ENCODE measurements around the gene PHF3. TPM values are rescaled to one million over a fixed set of nuclear protein-coding genes. Genes with fewer than 3 reads are reported as not detected.

PHF3 gene
- total and polyA plus RNA-seq, 2 experiments from 2014 or later = 37.1 to 77.3 TPM

DNA sequence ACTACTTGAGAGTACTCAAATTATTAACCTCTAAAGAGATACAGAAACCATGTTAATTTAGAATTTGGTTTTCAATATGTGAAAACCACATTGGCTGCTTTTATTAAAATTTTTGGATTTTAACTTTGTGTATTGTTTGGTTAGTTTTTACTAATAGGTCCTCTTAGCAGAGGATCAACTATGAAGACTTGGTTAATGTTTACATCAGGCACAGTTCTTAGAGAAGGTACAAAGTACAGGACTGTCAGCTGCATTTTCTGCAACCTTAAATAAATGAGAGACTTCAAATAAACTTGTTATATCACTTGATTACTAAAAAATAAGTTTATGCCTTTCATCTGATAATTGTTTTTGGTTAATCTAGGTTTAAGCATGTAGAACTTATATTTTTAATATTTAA lies 89.1 kb downstream of the PHF3 start:
- no peak overlapping the region for H3K4me3 Mint-ChIP-seq
- H3K4me1 Mint-ChIP-seq = no peaks in the 10 kb centered on the region
- no peak overlapping the region for H3K27ac Mint-ChIP-seq
- Histone ChIP-seq H3K4me2 (no peak overlapping the region), H3K36me3 (ENCODE audit: insufficient read depth) (no peaks in the 10 kb centered on the region), H3K27ac (ENCODE audit: low read depth) (no peak overlapping the region), H3K27me3 (ENCODE audit: insufficient read depth) (no peaks in the 10 kb centered on the region), H3K9me2 (ENCODE audit: insufficient read depth) (no peaks in the 10 kb centered on the region), H3K4me3 (no peak overlapping the region), H3F3A (replicated peaks; ENCODE audit: low read depth) (no peaks in the 10 kb centered on the region), H3K79me2 (replicated peaks; ENCODE audit: insufficient read depth) (no peaks in the 10 kb centered on the region), H2AFZ (no peak overlapping the region), H4K20me1 (replicated peaks; ENCODE audit: insufficient read depth) (no peaks in the 10 kb centered on the region), H3K4me1 (ENCODE audit: insufficient read depth) (no peaks in the 10 kb centered on the region)
- DNase-seq (ENCODE audit: low spot score) (no peak), ATAC-seq (no peak)
- H3K36me3 Mint-ChIP-seq (ENCODE audit: low read depth) = no peaks in the 10 kb centered on the region
- no peaks in the 10 kb centered on the region for H3K9me3 Mint-ChIP-seq
- no peaks in the 10 kb centered on the region for H3K27me3 Mint-ChIP-seq (ENCODE audit: insufficient read depth, low read depth, poor library complexity)
- TF ChIP-seq NANOG (IDR thresholded peaks at IDR 0.05; ENCODE audit: borderline replicate concordance) = no peak
- TF ChIP-seq STAT1 (IDR thresholded peaks at IDR 0.05; ENCODE audit: unreplicated experiment) = no peak
- TF ChIP-seq EZH2 (IDR thresholded peaks at IDR 0.05; ENCODE audit: low read depth, unreplicated experiment) = no peak
- no peak for TF ChIP-seq JUNB (IDR thresholded peaks at IDR 0.05; ENCODE audit: unreplicated experiment)
- TF ChIP-seq ZNF331 (CRISPR knock-in tag; IDR thresholded peaks at IDR 0.05; ENCODE audit: low read depth) = no peak
- no peak for TF ChIP-seq CREB1 (CRISPR knock-in tag; IDR thresholded peaks at IDR 0.05; ENCODE audit: low read depth)
- TF ChIP-seq POLR2AphosphoS5 (IDR thresholded peaks at IDR 0.05; ENCODE audit: low read depth) = no peak

DNA sequence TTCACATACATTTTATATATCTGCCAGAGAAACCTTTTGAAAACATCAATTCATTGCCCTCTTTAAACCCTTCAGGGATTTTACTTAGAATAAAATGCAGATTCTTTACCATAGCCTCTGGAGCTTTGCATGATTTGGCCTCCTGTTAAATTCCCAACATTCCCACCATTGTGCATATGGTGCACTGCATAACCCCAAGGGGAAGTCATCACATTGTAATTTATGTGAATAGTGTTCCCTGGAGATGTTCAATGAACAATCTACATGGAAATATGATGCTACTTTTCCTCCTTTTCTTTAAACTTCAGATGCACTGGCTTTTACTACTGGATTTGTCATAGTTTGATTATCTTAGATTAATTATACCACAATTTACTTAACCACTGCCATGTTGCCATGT lies 94.7 kb downstream of the PHF3 start:
- H3K4me2 ChIP-seq = no peak overlapping the region
- no peaks in the 10 kb centered on the region for H3K27me3 Mint-ChIP-seq (ENCODE audit: insufficient read depth, low read depth, poor library complexity)
- ATAC-seq (no peak), DNase-seq (ENCODE audit: low spot score) (no peak)
- H3K27ac Mint-ChIP-seq = no peak overlapping the region
- H3K36me3 ChIP-seq (ENCODE audit: insufficient read depth) = no peaks in the 10 kb centered on the region
- no peaks in the 10 kb centered on the region for H3K36me3 Mint-ChIP-seq (ENCODE audit: low read depth)
- H3K4me3 ChIP-seq = no peak overlapping the region
- H3K9me2 ChIP-seq (ENCODE audit: insufficient read depth) = no peaks in the 10 kb centered on the region
- H3K79me2 ChIP-seq (replicated peaks; ENCODE audit: insufficient read depth) = no peaks in the 10 kb centered on the region
- no peak overlapping the region for H2AFZ ChIP-seq
- H3K4me1 Mint-ChIP-seq = no peaks in the 10 kb centered on the region
- peaks cover 1% of the 10 kb centered on the region; the same call in 1 of the 3 replicates for H3K9me3 Mint-ChIP-seq
- H3K4me1 ChIP-seq (ENCODE audit: insufficient read depth) = no peaks in the 10 kb centered on the region
- no peak overlapping the region for H3K4me3 Mint-ChIP-seq
- no peaks in the 10 kb centered on the region for H3F3A ChIP-seq (replicated peaks; ENCODE audit: low read depth)
- H4K20me1 ChIP-seq (replicated peaks; ENCODE audit: insufficient read depth) = no peaks in the 10 kb centered on the region
- no peaks in the 10 kb centered on the region for H3K27me3 ChIP-seq (ENCODE audit: insufficient read depth)
- no peak for TF ChIP-seq CREB1 (CRISPR knock-in tag; IDR thresholded peaks at IDR 0.05; ENCODE audit: low read depth)
- no peak for TF ChIP-seq POLR2AphosphoS5 (IDR thresholded peaks at IDR 0.05; ENCODE audit: low read depth)
- no peak for TF ChIP-seq NANOG (IDR thresholded peaks at IDR 0.05; ENCODE audit: borderline replicate concordance)
- TF ChIP-seq, protein P1, sequence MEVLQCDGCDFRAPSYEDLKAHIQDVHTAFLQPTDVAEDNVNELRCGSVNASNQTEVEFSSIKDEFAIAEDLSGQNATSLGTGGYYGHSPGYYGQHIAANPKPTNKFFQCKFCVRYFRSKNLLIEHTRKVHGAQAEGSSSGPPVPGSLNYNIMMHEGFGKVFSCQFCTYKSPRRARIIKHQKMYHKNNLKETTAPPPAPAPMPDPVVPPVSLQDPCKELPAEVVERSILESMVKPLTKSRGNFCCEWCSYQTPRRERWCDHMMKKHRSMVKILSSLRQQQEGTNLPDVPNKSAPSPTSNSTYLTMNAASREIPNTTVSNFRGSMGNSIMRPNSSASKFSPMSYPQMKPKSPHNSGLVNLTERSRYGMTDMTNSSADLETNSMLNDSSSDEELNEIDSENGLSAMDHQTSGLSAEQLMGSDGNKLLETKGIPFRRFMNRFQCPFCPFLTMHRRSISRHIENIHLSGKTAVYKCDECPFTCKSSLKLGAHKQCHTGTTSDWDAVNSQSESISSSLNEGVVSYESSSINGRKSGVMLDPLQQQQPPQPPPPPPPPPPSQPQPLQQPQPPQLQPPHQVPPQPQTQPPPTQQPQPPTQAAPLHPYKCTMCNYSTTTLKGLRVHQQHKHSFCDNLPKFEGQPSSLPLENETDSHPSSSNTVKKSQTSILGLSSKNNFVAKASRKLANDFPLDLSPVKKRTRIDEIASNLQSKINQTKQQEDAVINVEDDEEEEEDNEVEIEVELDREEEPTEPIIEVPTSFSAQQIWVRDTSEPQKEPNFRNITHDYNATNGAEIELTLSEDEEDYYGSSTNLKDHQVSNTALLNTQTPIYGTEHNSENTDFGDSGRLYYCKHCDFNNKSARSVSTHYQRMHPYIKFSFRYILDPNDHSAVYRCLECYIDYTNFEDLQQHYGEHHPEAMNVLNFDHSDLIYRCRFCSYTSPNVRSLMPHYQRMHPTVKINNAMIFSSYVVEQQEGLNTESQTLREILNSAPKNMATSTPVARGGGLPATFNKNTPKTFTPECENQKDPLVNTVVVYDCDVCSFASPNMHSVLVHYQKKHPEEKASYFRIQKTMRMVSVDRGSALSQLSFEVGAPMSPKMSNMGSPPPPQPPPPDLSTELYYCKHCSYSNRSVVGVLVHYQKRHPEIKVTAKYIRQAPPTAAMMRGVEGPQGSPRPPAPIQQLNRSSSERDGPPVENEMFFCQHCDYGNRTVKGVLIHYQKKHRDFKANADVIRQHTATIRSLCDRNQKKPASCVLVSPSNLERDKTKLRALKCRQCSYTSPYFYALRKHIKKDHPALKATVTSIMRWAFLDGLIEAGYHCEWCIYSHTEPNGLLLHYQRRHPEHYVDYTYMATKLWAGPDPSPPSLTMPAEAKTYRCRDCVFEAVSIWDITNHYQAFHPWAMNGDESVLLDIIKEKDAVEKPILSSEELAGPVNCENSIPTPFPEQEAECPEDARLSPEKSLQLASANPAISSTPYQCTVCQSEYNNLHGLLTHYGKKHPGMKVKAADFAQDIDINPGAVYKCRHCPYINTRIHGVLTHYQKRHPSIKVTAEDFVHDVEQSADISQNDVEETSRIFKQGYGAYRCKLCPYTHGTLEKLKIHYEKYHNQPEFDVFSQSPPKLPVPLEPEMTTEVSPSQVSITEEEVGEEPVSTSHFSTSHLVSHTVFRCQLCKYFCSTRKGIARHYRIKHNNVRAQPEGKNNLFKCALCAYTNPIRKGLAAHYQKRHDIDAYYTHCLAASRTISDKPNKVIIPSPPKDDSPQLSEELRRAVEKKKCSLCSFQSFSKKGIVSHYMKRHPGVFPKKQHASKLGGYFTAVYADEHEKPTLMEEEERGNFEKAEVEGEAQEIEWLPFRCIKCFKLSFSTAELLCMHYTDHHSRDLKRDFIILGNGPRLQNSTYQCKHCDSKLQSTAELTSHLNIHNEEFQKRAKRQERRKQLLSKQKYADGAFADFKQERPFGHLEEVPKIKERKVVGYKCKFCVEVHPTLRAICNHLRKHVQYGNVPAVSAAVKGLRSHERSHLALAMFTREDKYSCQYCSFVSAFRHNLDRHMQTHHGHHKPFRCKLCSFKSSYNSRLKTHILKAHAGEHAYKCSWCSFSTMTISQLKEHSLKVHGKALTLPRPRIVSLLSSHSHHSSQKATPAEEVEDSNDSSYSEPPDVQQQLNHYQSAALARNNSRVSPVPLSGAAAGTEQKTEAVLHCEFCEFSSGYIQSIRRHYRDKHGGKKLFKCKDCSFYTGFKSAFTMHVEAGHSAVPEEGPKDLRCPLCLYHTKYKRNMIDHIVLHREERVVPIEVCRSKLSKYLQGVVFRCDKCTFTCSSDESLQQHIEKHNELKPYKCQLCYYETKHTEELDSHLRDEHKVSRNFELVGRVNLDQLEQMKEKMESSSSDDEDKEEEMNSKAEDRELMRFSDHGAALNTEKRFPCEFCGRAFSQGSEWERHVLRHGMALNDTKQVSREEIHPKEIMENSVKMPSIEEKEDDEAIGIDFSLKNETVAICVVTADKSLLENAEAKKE (CRISPR knock-in tag; IDR thresholded peaks at IDR 0.05) = no peak
- TF ChIP-seq JUNB (IDR thresholded peaks at IDR 0.05; ENCODE audit: unreplicated experiment) = no peak
- TF ChIP-seq EZH2 (IDR thresholded peaks at IDR 0.05; ENCODE audit: low read depth, unreplicated experiment) = no peak
- H3K27ac ChIP-seq (ENCODE audit: low read depth) = no peak overlapping the region
